Cardiac muscle cell (in vitro differentiated cells and primary cell): ENCODE measurements around the gene TBC1D32. TPM values are rescaled to one million over a fixed set of nuclear protein-coding genes. Genes with fewer than 3 reads are reported as not detected.
"Not testable (repeated sequence)": the region's sequence is repeated elsewhere in the genome, so short reads cannot be mapped to it uniquely, and the experiment has no call there.

Experiments used
- DNase-seq, 2 donors: peaks; one replicate each; pipeline versions ENCODE4 v3.0.0 to v3.0.0-alpha.2; 2010 to 2017; ENCODE audit warnings: low read depth in 1 of 2, low spot score in 1 of 2
- H3K27ac ChIP-seq: fragments of 200-600 bp; sonication (generic); 2 replicates; pipeline ENCODE4 v1.5.1; 2016
- H3K27me3 ChIP-seq: fragments of 200-600 bp; sonication (generic); 2 replicates; pipeline ENCODE4 v1.6.0; 2016; ENCODE audit warnings: control low read depth
- H3K36me3 ChIP-seq: fragments of 200-600 bp; sonication (generic); 2 replicates; pipeline ENCODE4 v1.5.1; 2016; ENCODE audit warnings: control low read depth
- H3K4me1 ChIP-seq: fragments of 200-600 bp; sonication (generic); 2 replicates; pipeline ENCODE4 v1.8.1; 2017; ENCODE audit warnings: low read depth, mild to moderate bottlenecking, mixed run types
- H3K4me3 ChIP-seq: fragments of 200-600 bp; sonication (generic); 2 replicates; pipeline ENCODE4 v1.5.1; 2016; ENCODE audit warnings: mild to moderate bottlenecking
- H3K9me3 ChIP-seq: fragments of 200-600 bp; sonication (generic); 2 replicates; pipeline ENCODE4 v1.5.1; 2017; ENCODE audit warnings: low read depth, mild to moderate bottlenecking, control low read depth
- CTCF ChIP-seq: IDR thresholded peaks from 2 replicates; pipeline ENCODE4 v1.5.1; 2012; ENCODE audit warnings: low read depth, mild to moderate bottlenecking, low read length
- polyA plus RNA-seq: library from polyadenylated mRNA; unstranded; fragments of >200 nt; fragmentation: Nextera tagmentation; extraction: Ambion mirVana; gene quantifications from 2 replicates; pipeline ENCODE4 v1.2.1, GENCODE V29; 2016
- total RNA-seq: library from RNA; depleted of rRNA; stranded (reverse); fragments of >200 nt; gene quantifications from 2 replicates; pipeline ENCODE4 v1.2.3, GENCODE V29; 2016

The TBC1D32 gene
- total and polyA plus RNA-seq, 2 experiments from 2014 or later: 4.4 to 6.9 TPM

- Histone ChIP-seq H3K27me3 (no peaks in the 10 kb centered on the region), H3K4me1 (no peaks in the 10 kb centered on the region), H3K9me3 (no peaks in the 10 kb centered on the region), H3K27ac (no peak overlapping the region), H3K4me3 (no peak overlapping the region), H3K36me3 (no peaks in the 10 kb centered on the region)
- peak; percentile 50 to 62 for DNase-seq
- TF ChIP-seq CTCF: peak; percentile 57
These were observed 28.2 kb downstream of the TBC1D32 start for GRCh38 chr6:121305957-121306607.

- H3K27ac ChIP-seq: no peak overlapping the region
- TF ChIP-seq CTCF: no peak
- H3K36me3 ChIP-seq: no peaks in the 10 kb centered on the region
- no peaks in the 10 kb centered on the region for H3K27me3 ChIP-seq
- DNase-seq: no peak
- H3K4me3 ChIP-seq: no peak overlapping the region
- H3K4me1 ChIP-seq: no peaks in the 10 kb centered on the region
- no peaks in the 10 kb centered on the region for H3K9me3 ChIP-seq
These were observed 31.4 kb downstream of the TBC1D32 start for GRCh38 chr6:121302882-121303281.

- H3K27me3 ChIP-seq, H3K9me3 ChIP-seq, H3K4me3 ChIP-seq, H3K36me3 ChIP-seq, H3K4me1 ChIP-seq, H3K27ac ChIP-seq, DNase-seq: not testable (repeated sequence)
These were observed 33.1 kb downstream of the TBC1D32 start for GRCh38 chr6:121301156-121301555.

GRCh38 chr6:121297694-121298093 is 36.6 kb downstream of the TBC1D32 start:
- no peak for TF ChIP-seq CTCF
- Histone ChIP-seq H3K9me3 (no peaks in the 10 kb centered on the region), H3K4me3 (no peak overlapping the region), H3K27me3 (no peaks in the 10 kb centered on the region), H3K27ac (no peak overlapping the region), H3K4me1 (no peaks in the 10 kb centered on the region), H3K36me3 (no peaks in the 10 kb centered on the region)
- peak in 1 of 2 donors; percentile 70 for DNase-seq

- Histone ChIP-seq H3K27ac (no peak overlapping the region), H3K36me3 (no peaks in the 10 kb centered on the region), H3K9me3 (no peaks in the 10 kb centered on the region), H3K4me1 (no peaks in the 10 kb centered on the region), H3K4me3 (no peak overlapping the region), H3K27me3 (no peaks in the 10 kb centered on the region)
- no peak for TF ChIP-seq CTCF
- peak in 1 of 2 donors; percentile 74 for DNase-seq
These were observed 49.2 kb downstream of the TBC1D32 start for GRCh38 chr6:121285041-121285440.

GRCh38 chr6:121274666-121275295 is 59.5 kb downstream of the TBC1D32 start:
- H3K4me3 ChIP-seq: no peak overlapping the region
- no peaks in the 10 kb centered on the region for H3K36me3 ChIP-seq
- H3K9me3 ChIP-seq: no peaks in the 10 kb centered on the region
- no peak overlapping the region for H3K27ac ChIP-seq
- DNase-seq: peak in 1 of 2 donors; percentile 6
- H3K4me1 ChIP-seq: no peaks in the 10 kb centered on the region
- TF ChIP-seq CTCF: no peak
- H3K27me3 ChIP-seq: no peaks in the 10 kb centered on the region
